Measurements from ENCODE around the gene ADISSP. TPM values are rescaled to one million over a fixed set of nuclear protein-coding genes. Genes with fewer than 3 reads are reported as not detected.

The ADISSP gene
- 40.5 and 41.7 TPM in 2 replicates for total RNA-seq

DNA sequence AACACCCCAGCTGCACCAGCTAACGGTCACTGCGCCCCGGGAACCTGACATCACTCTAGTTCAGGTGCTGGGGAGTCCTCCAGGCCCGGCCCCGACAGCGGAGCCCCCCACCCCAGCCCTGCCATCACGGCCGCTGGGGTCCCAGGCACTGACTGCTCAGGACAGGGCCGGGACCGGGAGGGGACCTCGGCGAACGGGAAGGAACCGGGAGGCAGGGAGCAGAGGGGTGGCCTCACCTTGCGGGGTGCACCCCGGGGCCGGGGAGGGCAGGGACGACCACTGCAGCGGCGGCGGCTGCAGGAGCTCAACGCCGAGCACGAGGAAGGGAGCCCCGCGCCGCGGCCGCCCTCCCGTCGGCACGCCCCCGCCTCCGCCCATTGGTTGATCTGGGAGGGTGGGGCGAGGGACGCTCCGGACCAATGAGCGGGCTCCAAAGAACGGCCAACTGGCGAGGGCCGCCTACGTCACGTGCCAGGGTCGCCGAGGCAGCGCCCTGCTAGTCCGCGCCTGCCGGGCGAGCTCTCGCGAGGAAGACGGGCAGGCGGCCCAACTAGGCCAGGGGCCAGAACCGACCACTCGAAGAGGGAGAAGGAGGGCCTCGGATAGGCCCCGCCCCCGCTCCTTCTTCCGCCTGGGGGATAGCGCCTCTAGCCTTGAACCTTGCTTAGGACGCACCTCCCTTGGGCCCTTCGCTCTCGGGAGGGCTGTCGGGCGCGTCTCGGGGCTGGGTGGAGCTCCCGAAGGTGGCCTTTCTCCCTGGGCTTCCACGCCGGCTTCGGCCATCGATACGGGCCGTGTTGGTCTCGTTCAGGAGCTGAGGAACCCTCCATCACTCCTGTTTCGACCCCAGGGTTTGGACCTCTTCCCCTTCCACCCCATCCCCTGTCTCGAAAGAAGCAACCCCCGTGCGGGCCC lies at the start of gene ADISSP:
Gene ADISSP, minus strand, starts transcription at position 327 of the 915 bp plus-strand sequence. CDS start 7,653 bp downstream, outside the sequence.

GRCh38 chr20:3795511-3796468 lies 28.2 kb upstream of the ADISSP start, which contains the start of gene CDC25B:
TSS of gene CDC25B (plus strand) at chr20:3796310. CDS start at chr20:3796532, 222 bp downstream.

GRCh38 chr20:3786665-3787323 lies 19.2 kb upstream of the ADISSP start, which contains the start of gene CENPB:
TSS of gene CENPB (minus strand) at chr20:3786740. CDS start at chr20:3786483, 257 bp downstream.

DNA sequence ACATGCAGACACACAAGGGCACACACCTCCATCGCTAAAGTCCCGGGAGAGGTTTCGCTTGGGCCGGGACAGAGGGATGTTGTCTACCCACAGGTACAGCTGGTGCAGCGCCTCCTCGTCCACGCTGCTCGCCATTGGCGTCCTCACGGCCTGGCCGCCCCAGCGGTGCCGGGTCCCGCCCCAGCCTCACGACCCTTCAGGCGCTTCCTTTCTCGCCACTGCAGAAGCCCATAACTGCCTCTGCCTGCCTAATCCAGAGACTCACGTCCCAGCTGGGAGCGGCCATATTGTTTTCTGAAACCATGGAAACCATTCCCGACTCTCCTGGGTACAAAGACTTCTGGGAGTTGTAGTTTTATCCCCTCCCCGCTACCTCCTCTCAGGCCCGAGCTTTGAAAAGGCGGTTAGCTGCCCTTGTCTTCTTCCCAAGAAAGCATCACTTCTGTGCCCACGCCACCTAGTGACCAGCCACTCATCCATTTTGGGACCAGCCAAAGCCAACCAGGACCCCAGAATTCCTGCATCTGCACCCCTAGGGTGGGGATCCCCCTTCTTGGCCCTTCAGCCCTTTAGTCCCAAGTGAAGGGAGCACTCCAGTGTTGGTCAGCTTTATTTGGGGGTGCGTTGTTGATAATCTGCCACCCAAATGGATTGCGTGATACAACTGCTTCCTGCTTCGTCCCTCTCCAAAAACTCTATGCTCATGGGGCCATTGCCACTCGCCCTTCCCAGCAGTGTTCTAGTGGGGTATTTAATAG lies 13.8 kb upstream of the ADISSP start, which contains the start of gene SPEF1:
Gene SPEF1, minus strand, starts transcription at position 296 of the 758 bp plus-strand sequence. Its CDS starts 161 bp downstream, at position 135.

DNA sequence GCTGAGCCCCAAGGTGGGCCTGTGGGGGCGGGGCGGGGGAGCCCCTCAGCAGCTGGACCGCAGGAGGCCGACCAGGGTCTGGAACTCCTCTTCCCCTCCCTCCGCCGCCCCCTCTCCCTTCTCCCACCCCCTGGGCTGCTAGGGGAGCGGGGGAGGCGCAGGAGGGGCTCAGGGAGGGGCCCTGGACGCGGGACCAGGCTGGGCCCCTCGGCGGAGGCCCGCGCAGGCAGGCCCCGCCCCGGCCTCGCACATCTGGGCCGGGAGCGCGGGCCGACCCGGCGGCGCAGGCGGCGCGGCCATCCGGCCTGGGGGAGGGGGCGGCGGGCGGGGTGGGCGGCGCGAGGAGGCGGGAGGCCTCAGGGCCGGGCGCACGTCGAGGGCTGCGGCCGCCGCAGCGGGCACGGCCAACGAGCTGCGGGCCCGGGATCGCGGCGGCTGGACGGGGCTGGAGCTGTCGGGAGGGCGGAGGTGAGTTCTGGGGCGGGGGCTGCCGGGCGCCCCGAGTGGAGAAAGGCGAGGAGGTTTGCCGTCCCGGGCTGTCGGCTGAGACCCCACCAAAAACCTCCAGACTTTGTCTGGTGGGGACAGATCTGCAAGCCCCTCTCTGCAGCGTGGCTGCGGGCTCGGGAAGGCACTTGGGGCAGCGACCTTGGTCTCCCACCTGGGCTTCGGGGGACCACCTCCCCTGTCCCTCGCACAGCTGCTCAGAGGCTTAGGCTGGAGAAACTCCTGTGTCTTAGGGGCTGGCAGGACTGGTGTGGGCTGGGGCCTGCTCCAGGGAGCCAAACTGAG lies 35.0 kb downstream of the ADISSP start, which contains the start of gene HSPA12B:
Gene HSPA12B, plus strand, starts transcription at position 359 of the 792 bp plus-strand sequence. CDS start 5,990 bp downstream, outside the sequence.

DNA sequence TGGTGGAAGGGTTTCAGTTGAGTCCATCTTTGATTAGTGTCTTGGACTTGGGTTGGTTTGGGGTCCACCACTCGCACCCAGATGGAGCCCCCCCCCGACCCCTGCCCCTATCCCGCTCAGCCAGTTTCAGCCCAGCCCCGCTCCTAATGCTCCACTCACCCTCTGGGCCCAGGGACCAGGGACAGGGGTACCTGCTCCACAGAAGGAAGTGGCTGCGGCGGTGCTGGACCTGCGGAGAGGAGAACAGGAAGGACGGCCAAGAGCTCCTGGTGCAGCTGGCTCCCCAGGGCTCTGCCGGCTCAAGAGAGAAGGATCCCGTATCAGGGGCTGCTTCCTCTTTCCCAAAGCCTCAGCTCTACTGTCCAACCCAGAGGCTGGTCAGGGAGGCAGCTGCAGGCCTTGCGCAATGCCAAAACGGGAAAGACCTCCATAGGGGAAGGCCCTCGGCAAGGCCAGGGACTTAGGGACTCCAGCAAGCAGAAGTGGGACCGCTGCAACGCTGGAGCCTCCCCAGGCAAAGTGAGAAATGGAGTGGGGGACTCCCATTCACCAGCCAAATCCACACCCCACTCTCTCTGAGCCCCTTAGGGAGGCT lies 55.2 kb downstream of the ADISSP start, which contains the start of gene SIGLEC1:
Gene SIGLEC1, minus strand, starts transcription at position 322 of the 595 bp plus-strand sequence. CDS start 5,472 bp downstream, outside the sequence.

Other genes with a start within 250 kb of the ADISSP start
- not detected in 2 replicates for gene GFRA4, start 104.4 kb downstream of the ADISSP start, total RNA-seq
- gene ADAM33, start 85.7 kb downstream of the ADISSP start, total RNA-seq, result 136 and 154 TPM in 2 replicates
- gene SIGLEC1, start 55.2 kb downstream of the ADISSP start, total RNA-seq, result not detected in 2 replicates
- gene HSPA12B, start 35.1 kb downstream of the ADISSP start, total RNA-seq, result 2.6 and 5.1 TPM in 2 replicates
- 0.15 and 0.17 TPM in 2 replicates for gene SPEF1, start 13.7 kb upstream of the ADISSP start, total RNA-seq
- gene CENPB, start 19.0 kb upstream of the ADISSP start, total RNA-seq, result 149 and 205 TPM in 2 replicates
- 103 and 105 TPM in 2 replicates for gene CDC25B, start 28.6 kb upstream of the ADISSP start, total RNA-seq
- 23.0 and 32.7 TPM in 2 replicates for gene AP5S1, start 52.8 kb upstream of the ADISSP start, total RNA-seq
- gene MAVS, start 79.1 kb upstream of the ADISSP start, total RNA-seq, result 25.2 and 31.3 TPM in 2 replicates
- gene PANK2, start 121.6 kb upstream of the ADISSP start, total RNA-seq, result 62.2 and 72.3 TPM in 2 replicates
- gene RNF24, start 247.8 kb upstream of the ADISSP start, total RNA-seq, result 31.9 and 33.7 TPM in 2 replicates